HepG2 (cell line): ENCODE results near the gene EVA1A. TPM values are rescaled to one million over a fixed set of nuclear protein-coding genes. Genes with fewer than 3 reads are reported as not detected.

Experiments used
- ATF5 ChIP-seq: sonication (generic); formaldehyde crosslinking; IDR thresholded peaks from 2 replicates; pipeline ENCODE4 v1.4.0; 2020; ENCODE audit warnings: mild to moderate bottlenecking, low read depth, missing genetic modification reagents
- FOXP4 ChIP-seq: sonication (generic); formaldehyde crosslinking; IDR thresholded peaks from 2 replicates; pipeline ENCODE4 v1.4.0; 2020; ENCODE audit warnings: missing genetic modification reagents
- ISL2 ChIP-seq: sonication (generic); formaldehyde crosslinking; IDR thresholded peaks from 2 replicates; pipeline ENCODE4 v1.5.0; 2020; ENCODE audit warnings: missing genetic modification reagents
- MXD3 ChIP-seq: IDR thresholded peaks from 2 replicates; pipeline ENCODE4 v1.6.1; 2016; ENCODE audit warnings: mild to moderate bottlenecking, missing biosample characterization, missing genetic modification reagents
- NFRKB ChIP-seq: fragments of 450-650 bp; IDR thresholded peaks from 2 replicates; pipeline ENCODE4 v1.6.1; 2017
- SPEN ChIP-seq: sonication (generic); formaldehyde crosslinking; IDR thresholded peaks from 2 replicates; pipeline ENCODE4 v1.5.1; 2020; ENCODE audit warnings: low read depth, mild to moderate bottlenecking, missing genetic modification reagents
- TEAD3 ChIP-seq: optimal IDR thresholded peaks from 2 replicates; pipeline ENCODE3; 2016; ENCODE audit warnings: borderline replicate concordance
- ZNF234 ChIP-seq: sonication (generic); formaldehyde crosslinking; conservative IDR thresholded peaks from 2 replicates; pipeline ENCODE4 v1.5.1; 2020; ENCODE audit warnings: mild to moderate bottlenecking, missing genetic modification reagents
- ZNF460 ChIP-seq: sonication (generic); formaldehyde crosslinking; IDR thresholded peaks from 2 replicates; pipeline ENCODE4 v1.5.1; 2020; ENCODE audit warnings: missing genetic modification reagents, mild to moderate bottlenecking, borderline replicate concordance
- polyA plus RNA-seq, 8 experiments: library from polyadenylated mRNA; depleted of rRNA in 3 of 8; stranded (reverse) in 7 of 8; unstranded in 1 of 8; fragments of >200 nt; fragmentation: Illumina TruSeq in 4 of 8; extraction: Trizol in 4 of 8; gene quantifications; 2 replicates each; pipeline versions ENCODE4 v1.2.1 to v1.2.3, GENCODE V29; 2011 to 2016; ENCODE audit warnings: low read depth in 4 of 8, missing spikeins in 1 of 8, mixed read lengths in 1 of 8; ENCODE audit not compliant: insufficient read depth in 1 of 8
- total RNA-seq, 5 experiments: library from RNA; depleted of rRNA; stranded (reverse); fragments of >200 nt; fragmentation: Illumina TruSeq; extraction: Trizol; gene quantifications; 2 replicates each; pipeline ENCODE4 v1.2.3, GENCODE V29; 2016; ENCODE audit warnings: low read depth in 1 of 5
- TF ChIP-seq, protein P1 (sequence below): sonication (generic); formaldehyde crosslinking; IDR thresholded peaks from 2 replicates; pipeline ENCODE4 v1.5.1; 2020; ENCODE audit warnings: mild to moderate bottlenecking, moderate library complexity, missing genetic modification reagents
- TF ChIP-seq, protein P2 (sequence below): sonication (generic); formaldehyde crosslinking; IDR thresholded peaks from 2 replicates; pipeline ENCODE4 v1.4.0; 2020; ENCODE audit warnings: missing genetic modification reagents, borderline replicate concordance
- TF ChIP-seq, protein P3 (sequence below): IDR thresholded peaks from 2 replicates; pipeline ENCODE4 v1.4.0; 2020; ENCODE audit warnings: mild to moderate bottlenecking, missing genetic modification reagents
- TF ChIP-seq, protein P4 (sequence below): sonication (generic); formaldehyde crosslinking; IDR thresholded peaks from 2 replicates; pipeline ENCODE4 v1.5.0; 2020; ENCODE audit warnings: mild to moderate bottlenecking, missing genetic modification reagents

The EVA1A gene
- total and polyA plus RNA-seq, 2 of the 13 experiments (the other 11 are each of a cell fraction or from before 2014, with no cell fraction given) = 57.5 to 57.8 TPM

DNA sequence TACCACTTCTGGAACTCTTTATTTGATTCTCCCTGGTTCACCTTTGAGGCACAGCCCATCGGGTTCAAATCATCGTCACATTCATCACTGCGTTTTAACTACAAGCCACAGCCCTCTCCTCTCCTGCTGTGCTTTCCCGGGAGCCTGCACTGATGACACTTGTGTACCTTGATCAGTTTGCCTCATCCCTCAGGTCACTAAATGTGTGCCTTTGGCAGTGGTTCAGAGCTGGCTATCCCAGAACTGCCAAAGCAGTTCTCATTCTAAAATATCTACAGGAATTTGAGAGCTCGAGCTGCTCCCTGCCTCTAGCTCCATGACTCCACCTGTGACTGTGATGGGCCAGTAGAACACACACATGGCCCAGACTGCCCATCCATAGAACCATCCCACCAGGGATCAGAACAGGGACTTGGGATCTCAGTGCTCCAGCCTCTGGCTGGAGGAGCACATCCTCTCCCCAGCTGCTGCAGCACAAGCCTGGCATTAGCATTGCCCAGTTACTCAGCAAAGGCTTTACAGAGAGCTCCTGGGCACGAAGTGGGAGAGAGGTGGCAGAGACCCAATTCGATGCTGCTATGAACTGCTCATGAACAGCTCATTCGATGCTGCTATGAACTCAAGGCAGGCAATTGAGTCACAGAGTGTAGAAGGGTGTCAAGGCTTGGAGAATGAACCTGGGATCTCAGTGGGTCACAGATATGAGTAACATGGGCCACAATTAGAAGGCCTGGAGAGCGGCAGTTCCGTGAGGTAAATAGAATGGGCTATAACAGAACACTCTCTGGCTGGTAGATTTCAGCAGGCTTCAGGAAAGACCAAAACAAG, 41.9 kb downstream of the EVA1A start (continued):
- TF ChIP-seq, protein P1, sequence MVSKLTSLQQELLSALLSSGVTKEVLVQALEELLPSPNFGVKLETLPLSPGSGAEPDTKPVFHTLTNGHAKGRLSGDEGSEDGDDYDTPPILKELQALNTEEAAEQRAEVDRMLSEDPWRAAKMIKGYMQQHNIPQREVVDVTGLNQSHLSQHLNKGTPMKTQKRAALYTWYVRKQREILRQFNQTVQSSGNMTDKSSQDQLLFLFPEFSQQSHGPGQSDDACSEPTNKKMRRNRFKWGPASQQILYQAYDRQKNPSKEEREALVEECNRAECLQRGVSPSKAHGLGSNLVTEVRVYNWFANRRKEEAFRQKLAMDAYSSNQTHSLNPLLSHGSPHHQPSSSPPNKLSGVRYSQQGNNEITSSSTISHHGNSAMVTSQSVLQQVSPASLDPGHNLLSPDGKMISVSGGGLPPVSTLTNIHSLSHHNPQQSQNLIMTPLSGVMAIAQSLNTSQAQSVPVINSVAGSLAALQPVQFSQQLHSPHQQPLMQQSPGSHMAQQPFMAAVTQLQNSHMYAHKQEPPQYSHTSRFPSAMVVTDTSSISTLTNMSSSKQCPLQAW (CRISPR knock-in tag) = no peak
- TF ChIP-seq ZNF234 (CRISPR knock-in tag) (no peak), MXD3 (CRISPR knock-in tag) (0 out of 2 replicates have a peak, but pooled peaks have one; percentile 27), ATF5 (CRISPR knock-in tag) (no peak), ZNF460 (CRISPR knock-in tag) (no peak), FOXP4 (CRISPR knock-in tag) (peak; percentile 32; the same call in 1 of the 2 replicates), TEAD3 (CRISPR knock-in tag) (peak; percentile 8), ISL2 (CRISPR knock-in tag) (0 out of 2 replicates have a peak, but pooled peaks have one; percentile 10), NFRKB (no peak), SPEN (no peak)
- TF ChIP-seq, protein P2, sequence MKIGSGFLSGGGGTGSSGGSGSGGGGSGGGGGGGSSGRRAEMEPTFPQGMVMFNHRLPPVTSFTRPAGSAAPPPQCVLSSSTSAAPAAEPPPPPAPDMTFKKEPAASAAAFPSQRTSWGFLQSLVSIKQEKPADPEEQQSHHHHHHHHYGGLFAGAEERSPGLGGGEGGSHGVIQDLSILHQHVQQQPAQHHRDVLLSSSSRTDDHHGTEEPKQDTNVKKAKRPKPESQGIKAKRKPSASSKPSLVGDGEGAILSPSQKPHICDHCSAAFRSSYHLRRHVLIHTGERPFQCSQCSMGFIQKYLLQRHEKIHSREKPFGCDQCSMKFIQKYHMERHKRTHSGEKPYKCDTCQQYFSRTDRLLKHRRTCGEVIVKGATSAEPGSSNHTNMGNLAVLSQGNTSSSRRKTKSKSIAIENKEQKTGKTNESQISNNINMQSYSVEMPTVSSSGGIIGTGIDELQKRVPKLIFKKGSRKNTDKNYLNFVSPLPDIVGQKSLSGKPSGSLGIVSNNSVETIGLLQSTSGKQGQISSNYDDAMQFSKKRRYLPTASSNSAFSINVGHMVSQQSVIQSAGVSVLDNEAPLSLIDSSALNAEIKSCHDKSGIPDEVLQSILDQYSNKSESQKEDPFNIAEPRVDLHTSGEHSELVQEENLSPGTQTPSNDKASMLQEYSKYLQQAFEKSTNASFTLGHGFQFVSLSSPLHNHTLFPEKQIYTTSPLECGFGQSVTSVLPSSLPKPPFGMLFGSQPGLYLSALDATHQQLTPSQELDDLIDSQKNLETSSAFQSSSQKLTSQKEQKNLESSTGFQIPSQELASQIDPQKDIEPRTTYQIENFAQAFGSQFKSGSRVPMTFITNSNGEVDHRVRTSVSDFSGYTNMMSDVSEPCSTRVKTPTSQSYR (CRISPR knock-in tag) = no peak
- TF ChIP-seq, protein P3, sequence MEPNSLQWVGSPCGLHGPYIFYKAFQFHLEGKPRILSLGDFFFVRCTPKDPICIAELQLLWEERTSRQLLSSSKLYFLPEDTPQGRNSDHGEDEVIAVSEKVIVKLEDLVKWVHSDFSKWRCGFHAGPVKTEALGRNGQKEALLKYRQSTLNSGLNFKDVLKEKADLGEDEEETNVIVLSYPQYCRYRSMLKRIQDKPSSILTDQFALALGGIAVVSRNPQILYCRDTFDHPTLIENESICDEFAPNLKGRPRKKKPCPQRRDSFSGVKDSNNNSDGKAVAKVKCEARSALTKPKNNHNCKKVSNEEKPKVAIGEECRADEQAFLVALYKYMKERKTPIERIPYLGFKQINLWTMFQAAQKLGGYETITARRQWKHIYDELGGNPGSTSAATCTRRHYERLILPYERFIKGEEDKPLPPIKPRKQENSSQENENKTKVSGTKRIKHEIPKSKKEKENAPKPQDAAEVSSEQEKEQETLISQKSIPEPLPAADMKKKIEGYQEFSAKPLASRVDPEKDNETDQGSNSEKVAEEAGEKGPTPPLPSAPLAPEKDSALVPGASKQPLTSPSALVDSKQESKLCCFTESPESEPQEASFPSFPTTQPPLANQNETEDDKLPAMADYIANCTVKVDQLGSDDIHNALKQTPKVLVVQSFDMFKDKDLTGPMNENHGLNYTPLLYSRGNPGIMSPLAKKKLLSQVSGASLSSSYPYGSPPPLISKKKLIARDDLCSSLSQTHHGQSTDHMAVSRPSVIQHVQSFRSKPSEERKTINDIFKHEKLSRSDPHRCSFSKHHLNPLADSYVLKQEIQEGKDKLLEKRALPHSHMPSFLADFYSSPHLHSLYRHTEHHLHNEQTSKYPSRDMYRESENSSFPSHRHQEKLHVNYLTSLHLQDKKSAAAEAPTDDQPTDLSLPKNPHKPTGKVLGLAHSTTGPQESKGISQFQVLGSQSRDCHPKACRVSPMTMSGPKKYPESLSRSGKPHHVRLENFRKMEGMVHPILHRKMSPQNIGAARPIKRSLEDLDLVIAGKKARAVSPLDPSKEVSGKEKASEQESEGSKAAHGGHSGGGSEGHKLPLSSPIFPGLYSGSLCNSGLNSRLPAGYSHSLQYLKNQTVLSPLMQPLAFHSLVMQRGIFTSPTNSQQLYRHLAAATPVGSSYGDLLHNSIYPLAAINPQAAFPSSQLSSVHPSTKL (CRISPR knock-in tag) = peak; percentile 21; the same call in 1 of the 2 replicates
- TF ChIP-seq, protein P4, sequence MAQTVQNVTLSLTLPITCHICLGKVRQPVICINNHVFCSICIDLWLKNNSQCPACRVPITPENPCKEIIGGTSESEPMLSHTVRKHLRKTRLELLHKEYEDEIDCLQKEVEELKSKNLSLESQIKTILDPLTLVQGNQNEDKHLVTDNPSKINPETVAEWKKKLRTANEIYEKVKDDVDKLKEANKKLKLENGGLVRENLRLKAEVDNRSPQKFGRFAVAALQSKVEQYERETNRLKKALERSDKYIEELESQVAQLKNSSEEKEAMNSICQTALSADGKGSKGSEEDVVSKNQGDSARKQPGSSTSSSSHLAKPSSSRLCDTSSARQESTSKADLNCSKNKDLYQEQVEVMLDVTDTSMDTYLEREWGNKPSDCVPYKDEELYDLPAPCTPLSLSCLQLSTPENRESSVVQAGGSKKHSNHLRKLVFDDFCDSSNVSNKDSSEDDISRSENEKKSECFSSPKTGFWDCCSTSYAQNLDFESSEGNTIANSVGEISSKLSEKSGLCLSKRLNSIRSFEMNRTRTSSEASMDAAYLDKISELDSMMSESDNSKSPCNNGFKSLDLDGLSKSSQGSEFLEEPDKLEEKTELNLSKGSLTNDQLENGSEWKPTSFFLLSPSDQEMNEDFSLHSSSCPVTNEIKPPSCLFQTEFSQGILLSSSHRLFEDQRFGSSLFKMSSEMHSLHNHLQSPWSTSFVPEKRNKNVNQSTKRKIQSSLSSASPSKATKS = no peak
